HT1080 (cell line): ENCODE results near the gene CD207. TPM values are rescaled to one million over a fixed set of nuclear protein-coding genes. Genes with fewer than 3 reads are reported as not detected.

Experiments
- DNase-seq: peaks from one replicate; pipeline ENCODE4 v3.0.0-alpha.2; 2015; ENCODE audit warnings: low read depth
- small RNA-seq: library from RNA; depleted of rRNA; stranded (forward); fragments of <200 nt; gene quantifications from one replicate; pipeline ENCODE3, GENCODE V24; 2014
- total RNA-seq: library from RNA; depleted of rRNA; stranded (reverse); fragments of >200 nt; shearing (Covaris generic); gene quantifications from 2 replicates; pipeline ENCODE4 v1.2.3, GENCODE V29; 2014; rRNA removed

CD207 gene
- total RNA-seq, 1 experiment from 2014 or later, result not detected

GRCh38 chr2:70795164-70795995 is 40.2 kb downstream of the CD207 start:
- DNase-seq, result no peak

- no peak for DNase-seq
These were observed 42.2 kb downstream of the CD207 start for GRCh38 chr2:70793450-70793849.

DNA sequence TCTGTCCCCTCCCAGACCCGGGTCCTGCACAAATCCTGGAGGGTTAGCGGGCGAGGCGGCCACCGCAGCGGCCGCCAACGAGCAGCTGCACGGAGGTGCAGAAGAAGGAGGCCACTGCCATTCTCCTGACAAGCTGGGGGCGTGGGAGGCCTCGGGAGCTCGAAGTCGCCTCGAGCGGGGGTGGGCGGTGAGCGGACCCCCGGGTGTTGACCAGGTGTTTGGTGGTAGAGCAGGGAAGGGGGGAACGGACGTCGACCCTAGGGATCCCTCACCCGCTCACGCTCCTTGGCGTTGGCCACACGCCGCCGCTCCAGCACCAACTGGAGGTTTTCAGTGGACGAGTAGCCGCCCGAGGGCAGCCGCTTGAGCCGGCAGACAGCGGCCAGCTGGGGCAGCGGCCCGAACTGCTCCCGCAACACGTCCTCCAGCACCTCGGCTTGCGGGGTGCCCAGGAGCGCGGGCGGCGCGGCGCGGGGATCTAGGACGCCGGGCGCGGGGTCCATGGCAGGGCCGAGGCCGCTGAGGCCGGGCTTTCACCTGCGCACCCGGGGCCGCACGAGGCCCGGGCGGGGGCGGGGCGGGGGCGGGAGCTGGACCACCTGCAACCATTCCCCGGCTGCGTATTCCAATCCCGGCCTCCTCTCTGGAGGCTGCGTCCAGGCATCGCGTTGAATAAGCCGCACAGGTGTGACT is 45.3 kb downstream of the CD207 start, which contains the start of gene FIGLA:
FIGLA (minus strand) TSS at position 508 of the 693 bp plus-strand sequence; CDS start at position 503, 5 bp downstream.
- DNase-seq, result no peak

- DNase-seq, result peak; percentile 57
These were observed 46.1 kb downstream of the CD207 start for GRCh38 chr2:70789304-70790135.

DNA sequence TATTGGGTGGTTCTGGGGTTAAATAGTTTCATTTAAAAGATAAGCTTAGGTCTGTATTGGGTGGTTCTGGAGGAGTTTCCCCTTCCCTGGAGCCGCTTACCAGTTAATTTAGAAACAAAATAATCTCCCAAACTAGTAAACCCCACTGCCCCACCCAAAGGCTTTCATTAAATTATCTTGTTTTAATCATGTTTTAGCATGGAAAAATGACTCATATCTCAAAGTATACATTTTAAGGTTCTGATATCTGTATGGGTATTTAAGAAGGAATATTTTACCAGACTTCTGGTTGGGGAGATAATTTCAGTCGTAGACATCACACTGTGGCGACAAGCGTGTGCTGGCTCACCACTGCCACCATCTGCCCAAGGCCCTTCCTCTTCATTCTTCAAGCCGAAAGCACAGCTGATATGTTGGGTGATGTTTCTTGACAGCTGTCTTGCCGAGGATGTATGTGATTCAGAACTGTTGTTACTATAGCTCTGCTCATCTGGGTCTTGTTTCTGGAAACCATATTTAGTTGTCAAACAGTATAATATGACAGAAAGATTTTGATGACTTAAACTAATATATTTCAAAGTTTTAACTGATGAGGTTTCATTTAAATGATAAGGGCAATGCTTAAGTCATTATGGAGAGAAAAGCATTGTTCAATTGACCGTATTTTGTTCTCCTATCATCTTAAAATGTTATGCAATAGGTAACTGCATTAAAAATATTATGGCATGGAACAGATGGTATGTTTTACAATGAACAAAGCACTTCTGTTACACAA is 50.3 kb downstream of the CD207 start:
- DNase-seq, result peak; percentile 59

- DNase-seq, result no peak
These were observed 51.3 kb downstream of the CD207 start for GRCh38 chr2:70784320-70784719.

Small RNAs within 50 kb of the gene (small RNA-seq; reads per million reads assigned to genes)
- gene HMGN2P21, result not detected

Other genes with a start within 250 kb of the CD207 start
- 39.3 and 79.9 TPM in 2 replicates for gene ADD2, start 67.6 kb downstream of the CD207 start, total RNA-seq
- not detected in 2 replicates for gene FIGLA, start 45.2 kb downstream of the CD207 start, total RNA-seq
- gene CLEC4F, start 15.2 kb downstream of the CD207 start, total RNA-seq, result not detected in 2 replicates
- not detected in 2 replicates for gene VAX2, start 64.8 kb upstream of the CD207 start, total RNA-seq
- gene ATP6V1B1, start 100.1 kb upstream of the CD207 start, total RNA-seq, result not detected in 2 replicates
- 0.03 TPM in 1 of 2 replicates, not detected in the other for gene ANKRD53, start 142.8 kb upstream of the CD207 start, total RNA-seq
- 38.4 and 60.1 TPM in 2 replicates for gene TEX261, start 159.1 kb upstream of the CD207 start, total RNA-seq
- 33.2 and 45.5 TPM in 2 replicates for gene NAGK, start 232.8 kb upstream of the CD207 start, total RNA-seq